Right lobe of liver (tissue), 4 donors: ENCODE results near the gene SEC14L5.

Experiments used
- CTCF ChIP-seq, 4 donors: fragments of 200-600 bp in 3 of 4; fragments of 450-650 bp in 1 of 4; IDR thresholded peaks; one replicate each; pipeline versions ENCODE4 v1.5.1 to v1.8.0; 2016 to 2022; ENCODE audit warnings: antibody characterized with exemption in 4 of 4, mild to moderate bottlenecking in 2 of 4
- POLR2A ChIP-seq: fragments of 450-650 bp; IDR thresholded peaks from one replicate; pipeline ENCODE4 v1.6.1; 2017; ENCODE audit warnings: antibody characterized with exemption, mild to moderate bottlenecking
- donor health status: DM: no; HTN: no; CAD: no.
- donor health status: DM: no; HTN: no; CAD: no.
- donor health status: DM: no; HTN: yes; CAD: no.

- TF ChIP-seq CTCF (IDR thresholded peaks at IDR 0.05) (no peak), POLR2A (no peak)
Observed at GRCh38 chr16:4979164-4979563, 21.0 kb downstream of the SEC14L5 start.
